Keratinocyte (primary cell): Measurements from ENCODE around the gene RAET1G. TPM values are rescaled to one million over a fixed set of nuclear protein-coding genes. Genes with fewer than 3 reads are reported as not detected.

Source experiments
- DNase-seq: peaks from one replicate; pipeline ENCODE4 v3.0.0-alpha.2; 2011; ENCODE audit warnings: low read depth, missing footprints, low spot score
- FAIRE-seq: peaks from 2 replicates; lab custom pipeline; 2011; peaks lifted over from hg19 to GRCh38; lab: Jason Lieb, UNC
- H2AFZ ChIP-seq: 2 replicates; pipeline ENCODE4 v1.6.0; 2012; ENCODE audit warnings: low read length, control low read depth, inconsistent platforms; ENCODE audit not compliant: control insufficient read depth
- H3K27ac ChIP-seq: 2 replicates; pipeline ENCODE4 v1.5.1; 2011; ENCODE audit warnings: low read length; ENCODE audit not compliant: control insufficient read depth, insufficient read depth
- H3K27me3 ChIP-seq: 3 replicates; pipeline ENCODE4 v1.6.0; 2011; ENCODE audit warnings: low read length; ENCODE audit not compliant: control insufficient read depth, insufficient read depth; ENCODE audit errors: extremely low read depth
- H3K36me3 ChIP-seq, 2 experiments: 2 replicates in 1 of 2; 3 replicates in 1 of 2; pipeline ENCODE4 v1.5.1; 2011; ENCODE audit warnings: low read length in 2 of 2, mild to moderate bottlenecking in 1 of 2; ENCODE audit not compliant: control insufficient read depth in 2 of 2, insufficient read depth in 2 of 2; ENCODE audit errors: extremely low read depth in 1 of 2
- H3K4me1 ChIP-seq: 3 replicates; pipeline ENCODE4 v1.5.1; 2011; ENCODE audit warnings: low read length; ENCODE audit not compliant: control insufficient read depth, insufficient read depth; ENCODE audit errors: extremely low read depth
- H3K4me2 ChIP-seq: 3 replicates; pipeline ENCODE4 v1.6.0; 2011; ENCODE audit warnings: low read depth, low read length; ENCODE audit not compliant: control insufficient read depth, insufficient read depth; ENCODE audit errors: extremely low read depth
- H3K4me3 ChIP-seq, 3 experiments: fragments of 200-600 bp in 1 of 3; sonication (generic) in 1 of 3; 2 replicates in 2 of 3; 3 replicates in 1 of 3; pipeline ENCODE4 v1.5.1; 2011 to 2016; ENCODE audit warnings: low read length in 3 of 3, mild to moderate bottlenecking in 3 of 3, control low read depth in 2 of 3, inconsistent platforms in 1 of 3, low read depth in 1 of 3, mixed read lengths in 1 of 3, mixed run types in 1 of 3, moderate library complexity in 1 of 3; ENCODE audit not compliant: control insufficient read depth in 2 of 3, insufficient read depth in 2 of 3; ENCODE audit errors: extremely low read depth in 1 of 3
- H3K79me2 ChIP-seq: 2 replicates; pipeline ENCODE4 v1.6.0; 2012; ENCODE audit warnings: low read length; ENCODE audit not compliant: control insufficient read depth, insufficient read depth
- H3K9ac ChIP-seq: 3 replicates; pipeline ENCODE4 v1.6.0; 2011; ENCODE audit warnings: low read length; ENCODE audit not compliant: control insufficient read depth, insufficient read depth; ENCODE audit errors: extremely low read depth
- H3K9me1 ChIP-seq: 3 replicates; pipeline ENCODE4 v1.6.0; 2011; ENCODE audit warnings: low read length; ENCODE audit not compliant: control insufficient read depth, insufficient read depth; ENCODE audit errors: extremely low read depth
- H3K9me3 ChIP-seq: 2 replicates; pipeline ENCODE4 v1.5.1; 2012; ENCODE audit warnings: low read depth, low read length; ENCODE audit not compliant: control insufficient read depth
- H4K20me1 ChIP-seq: 3 replicates; pipeline ENCODE4 v1.6.0; 2011; ENCODE audit warnings: low read length; ENCODE audit not compliant: control insufficient read depth, insufficient read depth; ENCODE audit errors: extremely low read depth
- EZH2 ChIP-seq: IDR thresholded peaks from one replicate; pipeline ENCODE4 v1.6.1; 2012; ENCODE audit warnings: inconsistent platforms, mild to moderate bottlenecking, low read length, moderate library complexity
- dilution Hi-C: fragments of 300-500 bp; cut with MboI; formaldehyde crosslinking; loops from one replicate; pipeline ENCODE4 v1.7.0; 2020; ENCODE audit warnings: low sequenced_read_pairs; ENCODE audit not compliant: extremely low pct_ligation_motif_present
- polyA plus RNA-seq, 5 experiments: library from polyadenylated mRNA; depleted of rRNA in 3 of 5; stranded (reverse) in 3 of 5; stranded (forward) in 1 of 5; unstranded in 1 of 5; fragments of >200 nt; gene quantifications; 1 replicate in 1 of 5; 2 replicates in 3 of 5; 3 replicates in 1 of 5; pipeline versions ENCODE4 v1.2.1 to v1.2.3, GENCODE V29; 2011 to 2012; ENCODE audit warnings: missing spikeins in 2 of 5, low read depth in 1 of 5, low replicate concordance in 1 of 5
- TF ChIP-seq, protein P1 (sequence below), 3 experiments: IDR thresholded peaks in 1 of 3; conservative IDR thresholded peaks in 1 of 3; optimal IDR thresholded peaks in 1 of 3; 2 replicates in 2 of 3; 3 replicates in 1 of 3; pipeline versions ENCODE3 to v1.5.1; 2011; ENCODE audit warnings: low read length in 3 of 3, mild to moderate bottlenecking in 3 of 3, moderate library complexity in 2 of 3, control low read depth in 1 of 3, inconsistent platforms in 1 of 3; ENCODE audit not compliant: insufficient read depth in 2 of 3; ENCODE audit errors: extremely low read depth in 1 of 3

The RAET1G gene
- polyA plus RNA-seq, 1 donor (not counting 4 experiments of a cell fraction or from before 2014, with no cell fraction given): 16.4 TPM

DNA sequence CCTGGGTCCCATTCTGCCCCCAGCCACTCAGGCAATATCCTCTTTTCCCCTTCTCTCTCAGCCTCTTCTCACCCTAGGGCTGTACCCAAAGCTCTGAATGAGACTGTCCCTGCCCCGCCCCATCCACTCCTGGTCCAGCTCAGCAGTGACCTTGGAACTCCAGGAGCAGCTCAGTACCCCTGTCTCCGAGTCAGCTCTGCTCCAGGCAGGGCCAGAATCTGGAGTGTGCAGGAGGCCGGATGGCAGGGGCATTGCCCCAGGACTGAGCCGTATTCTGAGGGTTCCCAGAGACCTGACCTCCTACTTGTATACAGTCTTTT, 2.0 kb upstream of the RAET1G start:
- DNase-seq (no peak), FAIRE-seq (no peak)
- Histone ChIP-seq H3K27me3 (peaks cover 10% of the 10 kb centered on the region), H3K36me3 (no peaks in the 10 kb centered on the region), H2AFZ (peak overlapping the region; percentile 78), H3K9me1 (no peaks in the 10 kb centered on the region), H3K9ac (no peak overlapping the region), H3K4me2 (peak overlapping the region; percentile 81), H3K4me1 (peaks cover 18% of the 10 kb centered on the region), H3K4me3 (no peak overlapping the region), H3K27ac (no peak overlapping the region), H3K9me3 (no peaks in the 10 kb centered on the region), H4K20me1 (no peaks in the 10 kb centered on the region), H3K79me2 (no peaks in the 10 kb centered on the region)
- dilution Hi-C loops: no loop called here
- no peak for TF ChIP-seq EZH2
- TF ChIP-seq, protein P1, sequence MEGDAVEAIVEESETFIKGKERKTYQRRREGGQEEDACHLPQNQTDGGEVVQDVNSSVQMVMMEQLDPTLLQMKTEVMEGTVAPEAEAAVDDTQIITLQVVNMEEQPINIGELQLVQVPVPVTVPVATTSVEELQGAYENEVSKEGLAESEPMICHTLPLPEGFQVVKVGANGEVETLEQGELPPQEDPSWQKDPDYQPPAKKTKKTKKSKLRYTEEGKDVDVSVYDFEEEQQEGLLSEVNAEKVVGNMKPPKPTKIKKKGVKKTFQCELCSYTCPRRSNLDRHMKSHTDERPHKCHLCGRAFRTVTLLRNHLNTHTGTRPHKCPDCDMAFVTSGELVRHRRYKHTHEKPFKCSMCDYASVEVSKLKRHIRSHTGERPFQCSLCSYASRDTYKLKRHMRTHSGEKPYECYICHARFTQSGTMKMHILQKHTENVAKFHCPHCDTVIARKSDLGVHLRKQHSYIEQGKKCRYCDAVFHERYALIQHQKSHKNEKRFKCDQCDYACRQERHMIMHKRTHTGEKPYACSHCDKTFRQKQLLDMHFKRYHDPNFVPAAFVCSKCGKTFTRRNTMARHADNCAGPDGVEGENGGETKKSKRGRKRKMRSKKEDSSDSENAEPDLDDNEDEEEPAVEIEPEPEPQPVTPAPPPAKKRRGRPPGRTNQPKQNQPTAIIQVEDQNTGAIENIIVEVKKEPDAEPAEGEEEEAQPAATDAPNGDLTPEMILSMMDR (optimal IDR thresholded peaks at IDR 0.05 in 1 of 3, IDR thresholded peaks at IDR 0.05 in 1 of 3, conservative IDR thresholded peaks at IDR 0.05 in 1 of 3; ENCODE audit: extremely low read depth in 1 of 3, insufficient read depth in 2 of 3, low read length in 3 of 3): no peak

DNA sequence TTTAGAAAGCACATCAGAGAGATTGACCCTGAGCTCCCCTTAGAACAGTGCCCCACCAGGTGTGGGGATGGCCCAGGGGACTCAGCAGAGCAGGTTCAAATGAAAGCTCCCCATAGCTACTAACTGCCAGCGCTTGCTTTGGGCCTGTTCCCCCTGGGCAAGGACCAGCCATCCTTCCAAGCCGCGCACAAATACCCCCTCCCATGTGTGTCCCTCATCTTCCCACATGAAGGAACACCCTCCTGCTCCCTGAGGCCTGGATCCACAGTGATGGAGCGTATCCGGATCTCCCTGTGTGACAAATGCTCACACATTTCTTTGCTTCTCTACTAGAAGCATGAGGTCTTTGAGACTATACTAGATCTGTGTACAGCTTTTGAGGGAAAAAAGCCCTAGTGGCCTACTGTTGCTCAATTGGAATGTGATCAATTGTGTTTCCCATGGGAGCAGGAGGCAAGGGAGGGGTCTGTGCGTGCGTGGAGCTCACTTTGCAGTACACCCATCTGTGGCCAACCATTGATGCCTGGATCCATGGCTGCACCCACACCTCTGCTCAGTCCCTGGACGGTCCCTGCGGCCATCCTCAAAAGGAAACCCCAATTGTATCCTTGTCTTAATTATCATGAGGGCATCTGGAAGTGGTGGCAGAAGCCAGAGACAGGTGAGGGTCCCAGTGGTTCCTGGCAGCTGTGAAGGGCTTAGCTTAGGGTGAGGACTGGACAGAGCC, 1.4 kb upstream of the RAET1G start:
- Histone ChIP-seq H2AFZ (no peak overlapping the region), H3K9ac (no peak overlapping the region), H3K36me3 (peaks cover 0 to 1% of the 10 kb centered on the region in 2 experiments), H3K27ac (no peak overlapping the region), H3K4me2 (no peak overlapping the region), H3K9me1 (no peaks in the 10 kb centered on the region), H3K4me1 (peaks cover 18% of the 10 kb centered on the region), H3K79me2 (no peaks in the 10 kb centered on the region), H3K9me3 (no peaks in the 10 kb centered on the region), H4K20me1 (no peaks in the 10 kb centered on the region), H3K27me3 (peaks cover 6% of the 10 kb centered on the region), H3K4me3 (no peak overlapping the region)
- dilution Hi-C loops: no loop called here
- TF ChIP-seq EZH2: no peak
- TF ChIP-seq, protein P1 (optimal IDR thresholded peaks at IDR 0.05 in 1 of 3, IDR thresholded peaks at IDR 0.05 in 1 of 3, conservative IDR thresholded peaks at IDR 0.05 in 1 of 3; ENCODE audit: extremely low read depth in 1 of 3, insufficient read depth in 2 of 3, low read length in 3 of 3): no peak
- no peak for DNase-seq
- no peak for FAIRE-seq
